Measurements from ENCODE around the gene PVRIG. TPM values are rescaled to one million over a fixed set of nuclear protein-coding genes. Genes with fewer than 3 reads are reported as not detected.
"Not testable (repeated sequence)": the region's sequence is repeated elsewhere in the genome, so short reads cannot be mapped to it uniquely, and the experiment has no call there.

Gene PVRIG
- 46.2 and 49.9 TPM in 2 replicates for total RNA-seq

DNA sequence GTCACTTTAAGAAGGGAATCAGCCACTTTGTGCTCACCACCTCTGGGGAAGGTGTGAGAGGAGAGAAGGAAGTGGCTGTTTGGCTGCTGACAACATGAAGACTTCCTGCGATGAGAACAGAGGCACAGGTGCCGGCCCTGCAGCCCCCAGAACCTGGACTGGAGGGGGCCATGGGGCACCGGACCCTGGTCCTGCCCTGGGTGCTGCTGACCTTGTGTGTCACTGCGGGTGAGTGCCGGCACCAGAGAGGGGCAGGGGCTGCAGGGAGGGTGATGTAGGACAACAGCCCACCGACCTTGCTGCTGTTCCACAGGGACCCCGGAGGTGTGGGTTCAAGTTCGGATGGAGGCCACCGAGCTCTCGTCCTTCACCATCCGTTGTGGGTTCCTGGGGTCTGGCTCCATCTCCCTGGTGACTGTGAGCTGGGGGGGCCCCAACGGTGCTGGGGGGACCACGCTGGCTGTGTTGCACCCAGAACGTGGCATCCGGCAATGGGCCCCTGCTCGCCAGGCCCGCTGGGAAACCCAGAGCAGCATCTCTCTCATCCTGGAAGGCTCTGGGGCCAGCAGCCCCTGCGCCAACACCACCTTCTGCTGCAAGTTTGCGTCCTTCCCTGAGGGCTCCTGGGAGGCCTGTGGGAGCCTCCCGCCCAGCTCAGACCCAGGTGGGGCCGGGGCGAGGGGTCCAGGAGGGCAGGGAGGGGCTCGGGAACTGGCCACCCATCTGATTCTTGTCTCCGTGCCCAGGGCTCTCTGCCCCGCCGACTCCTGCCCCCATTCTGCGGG lies at the start of gene PVRIG:
Gene PVRIG (plus strand): TSS at position 149 of the 785 bp plus-strand sequence. CDS start 22 bp downstream, at position 171.
- intact Hi-C loops (cut with micrococcal nuclease) = loop anchor here (5.0 to 10.0 kb wide), 4 partner anchors 43 to 185 kb away; partner anchors contain the start of genes GPC2 and STAG3

DNA sequence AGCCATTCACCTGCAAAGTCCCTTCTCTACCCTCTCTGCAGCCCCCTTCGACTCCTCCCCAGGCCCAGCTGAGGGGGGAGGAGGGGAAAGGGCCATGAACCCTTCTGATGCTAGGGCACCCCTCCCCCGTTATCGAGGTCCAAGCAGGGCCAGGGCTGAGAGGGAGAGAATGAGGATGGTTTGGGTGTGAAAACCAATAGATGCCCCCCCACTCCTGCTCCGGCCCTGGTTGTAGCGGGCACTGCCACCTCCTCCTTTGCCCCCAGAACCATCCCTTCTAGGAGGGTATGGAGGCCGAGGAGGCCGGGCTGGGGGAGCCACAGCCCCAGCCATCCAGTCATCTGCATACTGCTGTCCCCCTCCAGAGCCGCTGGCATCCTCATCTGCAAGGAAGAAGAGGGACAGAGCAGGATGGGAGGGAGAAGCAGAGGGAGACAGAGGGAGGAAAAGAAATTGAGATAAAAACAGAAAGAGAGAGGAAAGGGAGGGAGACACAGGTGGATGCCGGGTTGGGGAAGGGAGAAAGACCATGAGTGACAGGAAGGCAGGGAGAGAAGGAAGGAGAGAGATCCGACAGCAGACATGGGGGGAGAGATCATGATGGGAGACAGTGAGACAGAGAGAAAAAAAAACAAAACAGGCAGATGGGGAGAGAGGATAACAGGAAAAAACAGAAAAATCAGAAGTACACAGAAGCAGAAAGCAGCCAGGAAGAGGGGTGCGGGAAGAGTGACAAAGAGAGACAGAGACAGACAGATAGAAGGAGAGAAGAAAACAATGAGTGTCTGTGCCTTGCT lies 49.5 kb upstream of the PVRIG start:
- intact Hi-C loops (cut with micrococcal nuclease) = no loop called here

DNA sequence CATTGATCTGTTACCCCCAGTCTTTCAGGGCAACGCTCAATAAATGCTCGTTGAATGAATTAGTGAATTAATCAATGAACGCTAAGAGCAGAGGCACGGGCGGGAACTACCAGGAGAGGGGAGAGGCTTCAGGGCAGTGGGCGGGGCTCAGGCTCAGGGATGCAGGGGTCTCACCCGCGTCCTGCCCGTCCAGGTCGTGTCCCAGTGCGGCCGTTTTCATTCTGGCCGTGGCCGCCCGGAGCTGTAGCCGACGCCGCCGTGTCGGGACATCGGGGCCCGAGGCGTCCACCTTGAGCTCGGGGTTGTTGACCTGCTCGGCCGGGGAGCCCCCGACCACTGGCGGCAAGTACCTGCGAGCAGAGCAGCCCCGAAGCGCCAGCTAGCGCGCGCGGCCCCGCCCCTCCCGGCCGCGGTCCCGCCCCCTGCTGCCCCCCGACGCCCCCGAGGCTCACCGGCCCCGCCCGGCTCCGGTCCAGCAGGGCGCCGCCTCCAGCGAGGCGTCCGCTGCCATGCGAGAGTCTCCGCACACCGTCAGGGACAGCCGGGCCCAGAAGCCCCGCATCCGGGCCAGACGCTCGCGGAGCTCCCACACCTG lies 48.6 kb upstream of the PVRIG start:
- intact Hi-C loops (cut with micrococcal nuclease) = no loop called here

DNA sequence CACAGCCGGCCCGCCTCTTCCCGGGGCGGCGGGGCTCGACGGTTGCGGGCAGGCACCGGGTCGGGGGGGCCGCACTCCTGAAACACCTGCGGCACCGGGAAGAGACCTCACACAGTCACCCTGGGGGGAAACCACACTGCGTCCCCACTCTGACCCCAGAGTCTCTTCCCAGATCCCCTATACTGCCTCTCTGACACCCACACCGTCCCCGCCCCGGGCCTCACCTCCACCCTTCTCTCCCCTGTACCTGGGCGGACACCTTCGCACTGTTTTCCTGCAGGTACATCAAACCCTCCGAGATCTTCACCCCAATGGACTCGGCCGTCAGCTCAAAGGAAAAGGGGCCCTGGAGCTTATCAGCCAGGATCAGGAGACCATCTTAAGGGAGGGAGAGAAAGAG lies 47.9 kb upstream of the PVRIG start:
- intact Hi-C loops (cut with micrococcal nuclease) = no loop called here

DNA sequence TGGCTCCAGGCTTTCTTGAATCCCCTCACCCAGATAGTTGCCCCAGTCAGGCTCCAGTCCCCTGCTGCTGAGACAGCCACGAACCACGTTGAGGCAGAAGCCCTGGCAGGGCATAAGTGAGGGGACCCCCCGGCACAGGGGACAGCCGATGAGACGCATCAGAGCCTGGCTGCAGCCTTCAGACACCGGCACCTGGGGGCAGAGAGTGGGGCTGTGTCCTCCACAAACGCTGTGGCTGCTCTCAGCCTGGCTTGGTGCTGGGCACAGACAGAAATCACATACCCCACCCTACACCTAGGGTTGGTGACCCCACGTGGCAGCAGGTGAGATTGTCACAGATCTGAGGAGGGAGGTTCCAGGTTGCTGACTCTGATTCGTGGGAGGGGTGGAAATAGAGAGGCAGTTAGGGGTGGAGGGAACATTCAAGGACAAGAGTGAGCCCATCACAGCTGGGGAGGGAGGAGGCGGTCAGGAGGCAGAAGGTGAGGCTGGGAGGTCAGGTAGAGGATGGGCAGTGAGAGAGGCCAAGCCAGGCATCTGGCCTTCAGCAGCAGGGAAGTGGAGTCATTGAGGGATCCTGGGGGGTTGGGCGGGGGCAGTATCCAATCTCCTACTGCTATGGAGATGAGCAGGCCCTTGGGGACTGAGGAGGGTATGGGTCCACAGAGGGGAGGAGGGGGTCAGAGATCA lies 45.8 kb upstream of the PVRIG start:
- intact Hi-C loops (cut with micrococcal nuclease) = no loop called here

DNA sequence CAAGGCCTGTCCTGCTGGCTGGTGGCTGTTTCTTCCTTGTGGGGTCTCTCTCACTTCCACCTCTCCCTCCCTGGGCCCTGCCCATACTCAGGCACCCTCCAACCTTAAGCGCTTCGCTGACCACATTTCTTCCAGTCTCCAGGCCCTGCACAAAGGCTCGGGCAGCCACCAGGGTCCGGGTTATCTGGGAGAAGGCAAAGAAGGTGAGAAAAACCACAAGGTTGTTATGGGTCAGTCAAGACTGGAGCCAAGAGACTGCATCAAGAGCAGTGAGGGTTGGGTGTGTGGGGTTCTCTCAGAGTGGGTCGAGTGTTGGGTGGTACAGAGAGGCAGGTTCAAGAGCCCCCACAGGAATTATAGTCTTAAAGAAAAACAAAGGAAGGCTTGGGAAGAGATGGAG lies 45.2 kb upstream of the PVRIG start:
- intact Hi-C loops (cut with micrococcal nuclease) = no loop called here

DNA sequence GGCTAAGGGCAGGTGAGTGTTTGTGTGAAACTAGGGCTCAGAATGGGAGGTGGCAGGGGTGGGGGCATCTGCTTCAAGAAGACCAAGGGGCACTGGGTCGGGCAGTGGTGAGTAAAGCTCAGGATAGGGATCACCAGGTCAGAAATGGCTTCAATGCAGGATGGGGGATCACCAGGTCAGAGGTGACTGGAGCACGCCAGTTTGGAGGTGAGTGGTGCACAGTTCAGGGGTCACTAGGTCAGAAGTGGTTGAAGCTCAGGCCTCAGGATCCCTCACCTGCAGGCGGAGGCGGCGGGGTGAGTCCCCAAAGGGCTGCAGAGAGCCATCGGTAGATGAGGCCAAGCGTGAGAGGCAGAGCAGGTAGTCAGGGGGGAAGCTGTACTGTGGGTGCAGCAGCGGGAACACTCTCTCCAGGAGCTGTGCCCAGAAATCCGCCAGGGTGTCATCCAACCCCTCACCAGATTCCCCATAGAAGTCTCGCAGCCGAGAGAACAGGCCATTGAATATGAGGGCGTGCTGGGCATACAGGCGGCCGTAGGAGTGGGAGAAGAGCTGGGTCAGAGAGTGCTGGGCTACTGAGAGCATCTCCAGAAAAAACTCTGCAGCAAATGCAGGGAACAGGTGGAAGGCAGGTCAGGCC lies 44.3 kb upstream of the PVRIG start:
- intact Hi-C loops (cut with micrococcal nuclease) = loop anchor here (5.0 kb wide), 1 partner anchor 47 kb away; no protein-coding TSS in a partner anchor

DNA sequence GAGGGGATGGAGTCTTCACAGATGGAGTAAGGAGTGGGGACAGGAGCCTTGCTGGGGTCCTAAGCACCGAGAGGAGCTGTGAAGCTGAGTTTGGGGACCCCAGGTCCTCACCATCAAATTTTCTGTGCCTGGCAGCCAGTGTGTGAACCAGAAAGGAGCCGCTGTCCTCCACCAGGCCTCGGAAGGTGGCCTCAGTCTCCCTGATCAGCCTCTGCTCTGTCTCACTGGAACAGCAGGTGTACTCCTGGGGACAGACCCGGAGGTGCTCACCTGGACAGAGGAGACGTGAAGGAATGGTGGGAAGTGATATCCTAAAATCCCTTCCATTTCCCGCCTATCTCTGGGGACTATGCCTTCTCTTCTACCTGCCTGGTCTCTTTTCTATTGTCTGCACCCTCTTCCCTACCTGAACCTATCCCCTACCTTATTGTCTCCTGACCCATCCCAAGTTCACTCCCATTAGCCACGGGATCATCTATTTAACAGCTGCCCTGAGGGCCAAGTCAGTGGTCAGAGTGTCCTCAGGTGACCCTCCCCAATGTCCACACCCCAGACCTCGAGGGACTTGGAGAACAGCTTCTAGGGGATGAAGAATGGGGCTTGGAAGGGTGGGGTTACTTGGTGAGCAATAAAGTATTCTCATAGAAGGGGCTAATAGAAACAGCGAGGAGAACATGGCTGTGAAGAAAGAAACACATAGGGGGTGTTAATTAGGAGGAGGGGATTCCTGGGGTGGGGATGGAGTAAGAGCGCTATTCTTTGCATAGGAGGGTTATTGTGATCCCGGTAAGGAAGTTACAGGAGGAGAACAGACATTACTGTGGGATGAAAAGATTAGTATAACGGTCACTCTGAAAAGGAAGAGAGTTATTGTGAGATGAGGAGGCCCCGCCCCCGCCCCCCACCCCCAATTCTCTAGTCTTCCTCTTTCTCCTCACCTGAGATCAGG lies 43.4 kb upstream of the PVRIG start:
- intact Hi-C loops (cut with micrococcal nuclease) = loop anchor here (1.0 to 5.0 kb wide), 3 partner anchors 8 to 46 kb away; partner anchors contain the start of genes GAL3ST4 and LAMTOR4

DNA sequence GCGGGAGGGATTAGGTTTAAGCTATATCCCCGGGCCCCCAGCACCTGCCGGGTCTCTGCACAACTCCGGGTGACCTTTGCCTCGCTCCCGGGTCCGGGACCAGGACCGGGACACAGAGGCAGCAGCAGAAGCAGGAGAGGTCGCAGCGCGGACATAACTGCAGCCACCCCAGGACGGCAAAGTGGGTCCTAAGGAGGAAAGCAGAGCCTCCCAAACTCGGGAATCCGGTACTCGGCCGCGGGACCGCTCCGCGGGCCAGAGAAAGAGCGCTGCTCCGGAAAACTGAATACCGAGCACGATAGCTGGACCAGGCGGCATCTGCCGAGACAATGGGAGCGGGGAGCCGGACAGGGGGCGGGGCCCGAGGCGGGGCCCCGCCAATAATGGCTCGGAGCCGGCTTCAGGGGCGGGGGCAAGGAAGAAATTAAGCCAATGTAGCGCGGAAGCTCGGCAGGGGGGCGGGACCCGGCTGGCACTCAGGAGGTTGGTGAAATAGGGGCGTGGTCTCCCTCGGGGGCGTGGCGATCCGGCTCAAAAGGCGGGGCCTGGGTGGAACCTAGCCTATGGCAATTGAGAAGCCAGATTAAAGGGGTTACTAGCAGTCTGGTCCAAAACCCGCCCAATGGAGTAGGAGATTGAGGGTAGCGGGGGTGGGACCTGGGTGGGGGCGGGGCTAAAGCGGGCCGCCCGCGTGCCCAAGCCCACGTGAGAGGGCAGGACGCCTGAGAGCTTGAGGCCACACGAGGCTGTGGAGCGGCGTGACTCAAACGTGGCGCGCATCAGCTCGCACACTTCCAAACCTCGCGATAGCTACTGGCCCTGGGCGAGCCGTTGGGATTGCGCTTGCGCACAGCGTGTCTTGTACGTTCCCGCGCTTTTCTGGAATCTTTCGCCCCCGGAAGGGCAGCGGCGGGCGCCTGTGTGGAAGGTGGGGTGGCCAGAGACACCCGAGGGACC lies 42.4 kb upstream of the PVRIG start, which contains the start of the genes GPC2 and STAG3:
Gene GPC2 (minus strand): TSS at position 337 of the 957 bp plus-strand sequence. CDS start 182 bp downstream, at position 155.
Gene STAG3 (plus strand): TSS at position 874 of the 957 bp plus-strand sequence. CDS start 2,639 bp downstream, outside the sequence.
- intact Hi-C loops (cut with micrococcal nuclease) = loop anchor here (1.0 to 5.0 kb wide), 3 partner anchors 9 to 45 kb away; partner anchors contain the start of genes GAL3ST4 and LAMTOR4

DNA sequence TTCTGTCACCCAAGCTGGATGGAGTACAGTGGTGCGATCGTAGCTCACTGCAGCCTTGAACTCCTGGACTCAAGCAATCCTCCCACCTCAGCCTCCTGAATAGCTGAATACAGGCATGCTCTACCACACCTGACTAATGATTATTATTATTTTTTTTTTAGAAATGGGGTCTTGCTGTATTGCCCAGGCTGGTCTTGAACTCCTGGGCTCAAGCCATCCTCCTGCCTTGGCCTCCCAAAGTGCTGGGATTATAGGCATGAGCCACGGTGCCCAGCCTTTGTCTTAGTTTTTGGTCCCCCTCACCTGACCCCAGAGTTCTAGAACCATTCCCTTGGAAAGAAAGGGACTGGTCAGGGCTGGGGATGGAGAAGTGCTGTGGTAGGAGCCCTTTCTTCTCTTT lies 39.7 kb upstream of the PVRIG start:
- intact Hi-C loops (cut with micrococcal nuclease) = not testable (repeated sequence)

DNA sequence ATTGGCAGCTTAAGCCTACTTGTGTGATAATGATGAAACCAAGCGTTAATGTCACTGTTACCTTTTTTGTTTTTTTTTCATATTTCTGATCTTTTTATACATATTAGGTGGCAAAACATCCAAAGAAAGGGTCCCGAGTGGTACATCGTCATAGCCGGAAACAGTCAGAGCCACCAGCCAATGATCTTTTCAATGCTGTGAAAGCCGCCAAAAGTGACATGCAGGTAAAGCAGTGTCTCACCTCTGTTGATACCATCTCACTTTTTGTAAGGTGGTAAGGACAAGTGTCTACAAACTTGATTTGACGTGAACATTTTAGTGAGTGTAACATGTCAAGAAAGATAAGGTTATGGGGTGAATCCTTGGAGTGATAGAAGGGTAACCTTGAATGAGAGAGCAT lies 37.1 kb upstream of the PVRIG start:
- intact Hi-C loops (cut with micrococcal nuclease) = not testable (repeated sequence)

DNA sequence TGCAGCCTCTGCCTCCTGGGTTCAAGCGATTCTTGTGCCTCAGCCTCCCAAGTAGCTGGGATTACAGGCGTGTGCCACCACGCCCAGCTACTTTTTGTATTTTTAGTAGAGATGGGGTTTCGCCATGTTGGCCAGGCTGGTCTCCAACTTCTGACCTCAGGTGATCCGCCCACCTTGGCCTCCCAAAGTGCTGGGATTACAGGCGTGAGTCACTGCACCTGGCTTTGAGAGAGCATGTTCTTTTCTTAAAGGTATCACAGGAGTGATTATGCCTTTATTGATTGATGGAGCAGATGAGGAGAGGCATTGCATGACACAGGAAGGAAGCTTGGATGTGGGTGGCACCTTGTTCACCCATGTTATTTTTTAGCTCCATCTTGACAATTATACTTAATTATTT lies 36.7 kb upstream of the PVRIG start:
- intact Hi-C loops (cut with micrococcal nuclease) = not testable (repeated sequence)

DNA sequence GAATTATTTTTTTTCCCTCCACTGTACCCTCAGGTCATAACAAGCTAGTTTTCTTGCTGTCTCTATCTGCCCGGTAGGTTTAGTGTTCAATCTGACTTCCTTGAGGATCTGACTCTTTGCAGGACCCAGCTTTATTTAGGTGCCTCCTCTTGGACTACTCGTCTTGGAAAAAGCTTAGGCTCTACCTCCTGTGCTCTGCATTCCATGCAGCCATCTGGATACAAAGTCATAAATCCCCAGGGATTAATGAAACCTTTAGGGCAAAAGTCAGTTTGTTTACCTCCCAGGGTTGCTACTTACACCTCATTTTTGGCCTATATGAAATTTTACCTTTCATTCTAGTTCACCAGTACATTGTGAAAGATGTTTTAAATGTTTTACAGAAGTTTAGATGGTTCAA lies 34.0 kb upstream of the PVRIG start:
- intact Hi-C loops (cut with micrococcal nuclease) = no loop called here

DNA sequence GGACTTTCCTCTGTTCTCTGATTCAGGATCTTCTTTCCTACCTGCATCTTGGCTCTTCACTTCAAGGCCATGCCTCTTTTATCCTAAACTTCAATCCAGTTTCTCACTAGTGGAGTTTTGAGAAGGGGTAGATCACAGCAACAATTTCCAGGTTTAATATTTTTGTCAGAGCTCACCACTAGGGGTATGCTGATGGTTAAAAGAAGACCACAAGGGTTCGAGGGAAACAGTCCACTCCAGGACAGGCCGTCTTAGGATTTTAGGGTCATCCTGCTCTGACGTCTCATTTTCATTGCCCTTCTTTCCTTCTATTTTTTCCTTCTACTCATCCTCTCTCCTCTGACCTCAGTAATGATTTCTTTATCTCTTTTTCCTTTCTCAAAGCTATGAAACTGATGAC lies 30.7 kb upstream of the PVRIG start:
- intact Hi-C loops (cut with micrococcal nuclease) = no loop called here

DNA sequence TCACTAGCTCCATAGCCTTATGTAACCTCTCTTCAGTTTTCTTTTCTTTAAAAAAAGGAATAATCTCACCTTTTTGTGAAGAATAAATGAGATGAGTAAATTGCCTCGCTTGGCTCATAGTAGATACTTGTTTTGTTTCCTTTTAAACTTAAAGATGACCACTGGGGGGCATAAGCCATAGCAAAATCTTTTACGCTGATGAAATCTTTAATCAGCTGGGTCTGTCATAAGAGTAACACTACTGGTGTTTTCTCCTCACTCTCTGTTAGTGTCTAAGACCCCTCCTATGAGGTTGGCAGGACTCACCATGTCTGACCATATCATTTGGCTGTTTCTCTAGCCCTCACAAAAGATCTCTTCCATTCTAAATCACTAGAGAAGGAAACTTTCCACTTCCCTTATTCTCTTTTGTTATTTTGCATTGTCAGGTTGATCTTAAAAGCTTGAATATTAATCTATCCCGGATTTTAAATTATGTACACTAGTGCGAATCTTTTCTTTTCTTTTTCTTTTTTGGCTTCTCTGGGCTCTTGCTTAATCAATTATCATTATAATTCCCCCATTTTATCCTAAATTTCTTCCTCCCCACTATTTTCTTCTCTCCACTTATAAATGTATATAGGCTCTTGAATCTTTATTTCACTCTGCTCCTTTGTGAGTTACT lies 29.6 kb upstream of the PVRIG start:
- intact Hi-C loops (cut with micrococcal nuclease) = no loop called here

DNA sequence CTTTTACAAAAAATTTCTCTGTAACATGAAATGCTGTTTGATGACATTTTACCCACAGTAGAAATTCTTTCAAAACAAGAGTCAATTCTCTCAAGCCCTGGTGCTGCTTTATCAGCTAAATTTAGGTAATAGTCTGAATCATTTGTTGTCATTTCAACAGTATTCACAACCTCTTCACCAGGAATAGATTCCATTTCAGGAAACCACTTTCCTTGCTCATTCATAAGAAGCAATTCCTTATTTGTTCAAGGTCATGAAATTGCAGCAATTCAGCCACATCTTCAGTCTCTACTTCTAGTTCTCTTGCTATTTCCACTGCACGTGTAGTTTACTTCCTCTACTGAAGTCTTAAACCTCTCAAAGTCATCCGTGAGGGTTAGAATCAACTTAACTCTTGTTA lies 28.0 kb upstream of the PVRIG start:
- intact Hi-C loops (cut with micrococcal nuclease) = no loop called here

DNA sequence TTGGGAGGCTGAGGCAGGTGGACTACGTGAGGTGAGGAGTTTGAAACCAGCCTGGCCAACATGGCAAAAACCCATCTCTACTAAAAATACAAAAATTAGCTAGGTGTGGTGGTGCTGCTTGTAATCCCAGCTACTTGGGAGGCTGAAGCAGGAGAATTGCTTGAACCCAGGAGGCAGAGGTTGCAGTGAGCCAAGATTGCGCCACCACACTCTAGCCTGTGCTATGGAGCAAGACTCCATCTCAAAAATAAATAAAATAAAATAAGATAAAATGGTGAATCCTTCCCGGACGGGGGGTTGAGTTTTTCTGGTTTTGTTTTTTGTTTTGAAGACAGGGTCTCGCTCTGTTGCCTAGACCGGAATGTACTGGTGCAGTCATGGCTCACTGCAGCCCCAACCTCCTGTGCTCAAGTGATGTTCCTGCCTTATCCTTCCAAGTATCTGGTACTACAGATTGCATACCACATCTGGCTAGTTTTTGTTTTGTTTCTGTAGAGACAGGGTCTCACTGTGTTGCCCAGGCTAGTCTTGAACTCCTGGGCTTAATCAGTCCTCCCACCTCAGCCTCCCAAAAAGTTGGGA lies 27.4 kb upstream of the PVRIG start:
- intact Hi-C loops (cut with micrococcal nuclease) = not testable (repeated sequence)
